Muscle of leg (tissue), 11 donors: Measurements from ENCODE around the gene EHHADH. TPM values are rescaled to one million over a fixed set of nuclear protein-coding genes. Genes with fewer than 3 reads are reported as not detected.

Experiments used
- DNase-seq: peaks from one replicate; pipeline ENCODE4 v3.0.0; 2013
- H3K27ac ChIP-seq: one replicate; pipeline ENCODE4 v1.5.1; 2013; ENCODE audit warnings: mild to moderate bottlenecking, low read length, control low read depth
- H3K27me3 ChIP-seq: one replicate; pipeline ENCODE4 v1.6.1; 2013; ENCODE audit warnings: low read length; ENCODE audit not compliant: control insufficient read depth, insufficient read depth
- H3K36me3 ChIP-seq: one replicate; pipeline ENCODE4 v1.6.1; 2013; ENCODE audit warnings: low read length; ENCODE audit not compliant: control insufficient read depth, insufficient read depth
- H3K4me1 ChIP-seq: one replicate; pipeline ENCODE4 v1.6.1; 2013; ENCODE audit warnings: low read length; ENCODE audit not compliant: control insufficient read depth, insufficient read depth
- H3K4me3 ChIP-seq: one replicate; pipeline ENCODE4 v1.5.1; 2013; ENCODE audit warnings: low read length, control low read depth
- H3K9me3 ChIP-seq: replicated peaks from 2 replicates; pipeline ENCODE4 v1.6.1; 2013; ENCODE audit warnings: low read depth, low read length; ENCODE audit not compliant: control insufficient read depth
- WGBS: methylation state at CpG from one replicate; pipeline ENCODE4 v1.1.5; 2013; ENCODE audit warnings: missing lambda C conversion rate; ENCODE audit not compliant: insufficient coverage; 5-methylcytosine and 5-hydroxymethylcytosine counted together
- polyA plus RNA-seq, 8 donors: library from polyadenylated mRNA; unstranded; fragments of 120-200 nt; gene quantifications; one replicate each; pipeline versions ENCODE4 v1.2.1 to v1.2.3, GENCODE V29; 2013; ENCODE audit warnings: inconsistent platforms in 1 of 8, low replicate concordance in 1 of 8; ENCODE audit not compliant: insufficient read length in 8 of 8, insufficient read depth in 1 of 8
- total RNA-seq: library from RNA; stranded (reverse); fragments of 120-200 nt; gene quantifications from one replicate; pipeline ENCODE4 v1.2.4, GENCODE V29; 2013

The EHHADH gene
- total and polyA plus RNA-seq, 9 donors, result 2.1 to 5.0 (median 2.8) TPM

- no peak for DNase-seq
- WGBS, result no CpG with 5 or more reads among the region's 2 CpGs
- Histone ChIP-seq H3K27ac (no peak overlapping the region), H3K4me3 (no peak overlapping the region), H3K4me1 (peaks cover 2% of the 10 kb centered on the region), H3K9me3 (no peaks in the 10 kb centered on the region), H3K36me3 (no peaks in the 10 kb centered on the region), H3K27me3 (no peaks in the 10 kb centered on the region)
Measured at GRCh38 chr3:185204894-185205293, 49.0 kb downstream of the EHHADH start.

- no peak for DNase-seq
- Histone ChIP-seq H3K4me1 (no peaks in the 10 kb centered on the region), H3K36me3 (no peaks in the 10 kb centered on the region), H3K9me3 (no peaks in the 10 kb centered on the region), H3K27ac (no peak overlapping the region), H3K27me3 (no peaks in the 10 kb centered on the region), H3K4me3 (no peak overlapping the region)
- 46% methylated on average over 5 of the region's 5 CpGs for WGBS
Measured at GRCh38 chr3:185200639-185201038, 53.2 kb downstream of the EHHADH start.

DNA sequence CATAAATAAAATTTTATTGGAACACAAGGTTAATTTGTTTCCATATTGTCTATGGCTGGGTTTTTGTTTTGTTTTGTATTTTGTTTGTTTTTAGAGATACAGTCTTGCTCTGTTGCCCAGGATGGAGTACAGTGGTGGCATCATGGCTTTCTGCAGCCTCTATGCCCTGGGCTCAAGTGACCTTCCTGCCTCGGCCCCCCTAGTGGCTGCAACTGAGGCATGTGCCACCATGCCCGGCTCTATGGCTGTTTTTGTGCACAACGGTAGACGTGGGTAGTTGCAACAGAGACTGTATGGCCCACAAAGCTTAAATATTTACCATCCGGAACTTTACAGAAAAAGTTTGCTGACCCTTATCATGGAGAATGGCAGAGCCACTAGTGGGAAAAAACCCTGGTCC lies 54.2 kb downstream of the EHHADH start:
- DNase-seq, result no peak
- Histone ChIP-seq H3K36me3 (no peaks in the 10 kb centered on the region), H3K27me3 (no peaks in the 10 kb centered on the region), H3K9me3 (no peaks in the 10 kb centered on the region), H3K4me3 (no peak overlapping the region), H3K27ac (no peak overlapping the region), H3K4me1 (no peaks in the 10 kb centered on the region)
- WGBS, result 69% methylated on average over 3 of the region's 5 CpGs

DNA sequence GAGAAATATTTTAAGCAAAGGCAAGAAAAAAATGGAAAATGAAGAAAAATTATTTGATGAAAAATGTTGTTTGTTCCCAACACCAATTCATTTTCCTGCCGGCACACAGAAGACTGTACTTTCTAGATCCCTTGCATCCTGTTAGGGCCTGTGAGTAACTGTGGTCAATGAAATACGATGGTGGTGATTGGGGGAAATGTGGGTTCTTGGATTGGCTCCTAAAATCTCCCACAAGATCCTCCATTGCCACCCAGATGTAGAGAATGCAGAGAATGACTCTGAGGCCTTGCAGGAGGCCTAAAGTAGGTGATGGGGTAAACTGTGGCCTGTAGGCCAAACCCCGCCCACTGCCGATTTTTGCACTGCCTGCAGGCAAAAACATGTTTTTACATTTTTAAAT lies 54.6 kb downstream of the EHHADH start:
- no peaks in the 10 kb centered on the region for H3K36me3 ChIP-seq
- H3K4me1 ChIP-seq, result no peaks in the 10 kb centered on the region
- no peak for DNase-seq
- no peaks in the 10 kb centered on the region for H3K9me3 ChIP-seq
- no peak overlapping the region for H3K4me3 ChIP-seq
- H3K27ac ChIP-seq, result no peak overlapping the region
- H3K27me3 ChIP-seq, result no peaks in the 10 kb centered on the region
- no CpG with 5 or more reads among the region's 4 CpGs for WGBS

DNA sequence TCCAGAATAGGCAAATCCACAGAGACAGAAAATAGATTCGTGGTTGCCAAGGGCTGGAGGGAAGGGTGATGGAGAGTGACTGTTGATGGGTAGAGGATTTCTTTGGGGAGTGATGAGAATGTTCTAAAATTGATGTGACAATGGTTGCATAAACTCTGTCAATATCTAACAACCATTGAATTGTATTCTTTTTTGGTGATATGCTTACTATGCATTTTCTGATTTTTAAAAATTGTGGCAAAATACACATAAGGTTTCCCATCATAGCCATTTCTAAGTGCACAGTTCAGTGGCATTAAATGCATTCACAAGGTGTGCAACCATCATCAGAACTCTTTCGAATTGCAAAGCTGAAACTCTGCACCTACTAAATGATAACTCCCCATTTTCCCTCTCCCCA lies 56.8 kb downstream of the EHHADH start:
- Histone ChIP-seq H3K4me3 (no peak overlapping the region), H3K4me1 (no peaks in the 10 kb centered on the region), H3K27me3 (no peaks in the 10 kb centered on the region), H3K36me3 (no peaks in the 10 kb centered on the region), H3K9me3 (no peaks in the 10 kb centered on the region), H3K27ac (no peak overlapping the region)
- 90% methylated on average over 1 of the region's 2 CpGs for WGBS
- DNase-seq, result no peak

- Histone ChIP-seq H3K4me3 (no peak overlapping the region), H3K27me3 (no peaks in the 10 kb centered on the region), H3K9me3 (no peaks in the 10 kb centered on the region), H3K4me1 (no peaks in the 10 kb centered on the region), H3K36me3 (no peaks in the 10 kb centered on the region), H3K27ac (no peak overlapping the region)
- WGBS, result no CpG with 5 or more reads among the region's 4 CpGs
- no peak for DNase-seq
Measured at GRCh38 chr3:185195652-185196051, 58.2 kb downstream of the EHHADH start.

- Histone ChIP-seq H3K27ac (no peak overlapping the region), H3K4me3 (no peak overlapping the region), H3K4me1 (no peaks in the 10 kb centered on the region), H3K27me3 (no peaks in the 10 kb centered on the region), H3K9me3 (no peaks in the 10 kb centered on the region), H3K36me3 (no peaks in the 10 kb centered on the region)
- no peak for DNase-seq
Measured at GRCh38 chr3:185188816-185189215, 65.0 kb downstream of the EHHADH start.

DNA sequence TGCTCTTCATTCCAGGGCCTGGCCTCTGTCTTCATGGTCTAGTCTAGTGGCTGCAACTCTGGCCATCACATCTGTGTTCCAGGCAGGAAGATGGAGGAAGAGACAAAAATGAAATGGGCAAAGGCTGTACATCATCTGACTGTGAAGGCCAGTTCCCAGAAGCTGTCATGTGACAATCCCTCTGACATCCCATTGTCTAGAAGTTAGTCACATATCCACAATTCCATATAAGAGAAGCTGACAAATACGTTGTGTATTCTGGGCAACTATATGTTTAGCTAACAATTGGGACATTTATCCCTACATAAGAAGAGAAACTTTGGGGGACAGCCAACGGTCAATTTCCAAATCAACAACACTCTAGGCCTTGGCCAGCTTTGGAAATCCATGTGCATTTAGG lies 66.5 kb downstream of the EHHADH start:
- no peaks in the 10 kb centered on the region for H3K9me3 ChIP-seq
- no peaks in the 10 kb centered on the region for H3K4me1 ChIP-seq
- no peak overlapping the region for H3K27ac ChIP-seq
- no peaks in the 10 kb centered on the region for H3K27me3 ChIP-seq
- no peaks in the 10 kb centered on the region for H3K36me3 ChIP-seq
- H3K4me3 ChIP-seq, result no peak overlapping the region
- DNase-seq, result no peak
- no CpG with 5 or more reads among the region's 2 CpGs for WGBS

DNA sequence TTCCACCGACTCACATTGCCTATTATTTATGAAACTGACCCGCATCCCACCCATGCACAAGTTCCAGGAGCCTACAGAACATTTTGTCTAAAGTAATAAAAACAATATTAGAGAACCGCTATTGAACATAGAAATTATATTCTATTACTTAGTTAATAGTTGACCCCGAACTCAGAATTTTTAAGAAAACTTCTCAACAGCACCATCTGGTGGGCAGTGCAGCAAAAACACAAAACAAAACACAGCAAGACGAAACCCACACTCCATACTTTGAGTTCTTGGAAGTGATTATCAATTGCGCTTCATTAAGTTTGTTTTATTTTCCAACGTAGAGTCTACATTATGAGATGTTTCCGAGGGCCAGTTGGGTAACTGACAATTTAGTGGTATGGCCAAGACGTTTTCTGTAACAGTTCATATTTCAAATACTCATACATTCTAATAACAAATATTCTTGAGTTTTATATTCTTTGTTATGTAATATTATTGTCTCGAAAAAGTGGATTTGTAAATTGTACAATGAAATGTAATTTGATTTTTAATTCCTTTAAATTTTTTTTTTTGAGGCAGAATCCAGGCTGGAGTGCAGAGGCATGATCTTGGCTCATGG lies 77.0 kb downstream of the EHHADH start:
- peaks cover 2% of the 10 kb centered on the region for H3K27me3 ChIP-seq
- peaks cover 8% of the 10 kb centered on the region for H3K4me1 ChIP-seq
- no peaks in the 10 kb centered on the region for H3K36me3 ChIP-seq
- peak; percentile 69 for DNase-seq
- H3K27ac ChIP-seq, result no peak overlapping the region
- H3K9me3 ChIP-seq, result no peaks in the 10 kb centered on the region
- no peak overlapping the region for H3K4me3 ChIP-seq
- no CpG with 5 or more reads among the region's 10 CpGs for WGBS

- DNase-seq, result peak; percentile 81
- WGBS, result 20% methylated on average over 6 of the region's 15 CpGs
- H3K27ac ChIP-seq, result peak overlapping the region; percentile 57
- peaks cover 8% of the 10 kb centered on the region for H3K4me1 ChIP-seq
- no peaks in the 10 kb centered on the region for H3K36me3 ChIP-seq
- no peak overlapping the region for H3K4me3 ChIP-seq
- H3K9me3 ChIP-seq, result no peaks in the 10 kb centered on the region
- no peaks in the 10 kb centered on the region for H3K27me3 ChIP-seq
Measured at GRCh38 chr3:185175370-185175987, 78.4 kb downstream of the EHHADH start.
